ENCODE data around the gene OR13C8. TPM values are rescaled to one million over a fixed set of nuclear protein-coding genes. Genes with fewer than 3 reads are reported as not detected.

Gene OR13C8
- total and polyA plus RNA-seq, 4 donors = not detected

DNA sequence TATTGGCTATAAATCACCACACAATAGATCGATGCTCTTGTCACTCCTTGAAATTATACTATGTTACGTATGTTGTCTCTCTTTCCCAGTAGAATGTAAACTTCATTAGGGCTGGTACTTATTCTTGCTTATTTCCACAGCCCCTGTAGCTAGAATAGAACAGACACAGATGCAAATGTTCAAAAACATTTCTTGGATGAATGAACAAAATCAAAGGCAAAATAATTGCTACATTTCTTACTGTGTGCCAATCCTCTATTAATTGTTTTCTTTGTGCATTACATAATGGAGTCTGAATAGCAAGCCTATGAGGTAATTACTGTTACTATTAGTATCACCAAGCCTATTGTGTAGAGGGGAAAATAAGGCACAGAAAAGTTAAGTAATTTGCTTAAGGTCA lies 37.2 kb downstream of the OR13C8 start:
- TF ChIP-seq, protein P1, sequence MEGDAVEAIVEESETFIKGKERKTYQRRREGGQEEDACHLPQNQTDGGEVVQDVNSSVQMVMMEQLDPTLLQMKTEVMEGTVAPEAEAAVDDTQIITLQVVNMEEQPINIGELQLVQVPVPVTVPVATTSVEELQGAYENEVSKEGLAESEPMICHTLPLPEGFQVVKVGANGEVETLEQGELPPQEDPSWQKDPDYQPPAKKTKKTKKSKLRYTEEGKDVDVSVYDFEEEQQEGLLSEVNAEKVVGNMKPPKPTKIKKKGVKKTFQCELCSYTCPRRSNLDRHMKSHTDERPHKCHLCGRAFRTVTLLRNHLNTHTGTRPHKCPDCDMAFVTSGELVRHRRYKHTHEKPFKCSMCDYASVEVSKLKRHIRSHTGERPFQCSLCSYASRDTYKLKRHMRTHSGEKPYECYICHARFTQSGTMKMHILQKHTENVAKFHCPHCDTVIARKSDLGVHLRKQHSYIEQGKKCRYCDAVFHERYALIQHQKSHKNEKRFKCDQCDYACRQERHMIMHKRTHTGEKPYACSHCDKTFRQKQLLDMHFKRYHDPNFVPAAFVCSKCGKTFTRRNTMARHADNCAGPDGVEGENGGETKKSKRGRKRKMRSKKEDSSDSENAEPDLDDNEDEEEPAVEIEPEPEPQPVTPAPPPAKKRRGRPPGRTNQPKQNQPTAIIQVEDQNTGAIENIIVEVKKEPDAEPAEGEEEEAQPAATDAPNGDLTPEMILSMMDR (IDR thresholded peaks at IDR 0.05; ENCODE audit: low read depth, low read length, missing input control) = no peak
- no peak for TF ChIP-seq YY1 (IDR thresholded peaks at IDR 0.05)
- TF ChIP-seq FOXA2 (IDR thresholded peaks at IDR 0.05) = no peak
- TF ChIP-seq TAF1 (conservative IDR thresholded peaks at IDR 0.05) = no peak
- TF ChIP-seq FOXA1 (IDR thresholded peaks at IDR 0.05) = no peak
- TF ChIP-seq, protein P2, sequence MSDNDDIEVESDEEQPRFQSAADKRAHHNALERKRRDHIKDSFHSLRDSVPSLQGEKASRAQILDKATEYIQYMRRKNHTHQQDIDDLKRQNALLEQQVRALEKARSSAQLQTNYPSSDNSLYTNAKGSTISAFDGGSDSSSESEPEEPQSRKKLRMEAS (IDR thresholded peaks at IDR 0.05) = no peak
- TF ChIP-seq, protein P3, sequence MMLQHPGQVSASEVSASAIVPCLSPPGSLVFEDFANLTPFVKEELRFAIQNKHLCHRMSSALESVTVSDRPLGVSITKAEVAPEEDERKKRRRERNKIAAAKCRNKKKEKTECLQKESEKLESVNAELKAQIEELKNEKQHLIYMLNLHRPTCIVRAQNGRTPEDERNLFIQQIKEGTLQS (IDR thresholded peaks at IDR 0.05) = no peak
- TF ChIP-seq JUND (IDR thresholded peaks at IDR 0.05) = no peak
- TF ChIP-seq GABPA (IDR thresholded peaks at IDR 0.05 in 1 of 2, conservative IDR thresholded peaks at IDR 0.05 in 1 of 2) = no peak
- no peak for DNase-seq (ENCODE audit: low spot score)

DNA sequence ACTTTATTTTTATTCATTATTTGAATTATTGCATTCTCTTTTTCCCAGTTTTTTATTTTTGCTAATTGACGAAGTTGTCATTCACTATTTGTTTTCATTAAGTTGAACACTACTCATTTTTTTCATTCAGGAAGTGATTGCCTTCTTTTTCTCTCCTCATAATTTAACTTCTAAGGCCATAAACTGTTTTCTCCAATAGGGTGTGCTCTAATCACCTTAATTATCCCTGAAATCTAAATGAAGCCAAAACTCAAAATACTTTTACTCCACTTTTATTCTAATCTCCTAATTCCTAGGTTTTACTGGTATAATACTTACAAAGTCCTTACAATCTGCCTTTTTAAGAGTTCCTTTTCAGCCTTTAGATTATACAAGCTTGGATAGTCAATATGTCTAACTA lies 39.4 kb downstream of the OR13C8 start:
- TF ChIP-seq, protein P4, sequence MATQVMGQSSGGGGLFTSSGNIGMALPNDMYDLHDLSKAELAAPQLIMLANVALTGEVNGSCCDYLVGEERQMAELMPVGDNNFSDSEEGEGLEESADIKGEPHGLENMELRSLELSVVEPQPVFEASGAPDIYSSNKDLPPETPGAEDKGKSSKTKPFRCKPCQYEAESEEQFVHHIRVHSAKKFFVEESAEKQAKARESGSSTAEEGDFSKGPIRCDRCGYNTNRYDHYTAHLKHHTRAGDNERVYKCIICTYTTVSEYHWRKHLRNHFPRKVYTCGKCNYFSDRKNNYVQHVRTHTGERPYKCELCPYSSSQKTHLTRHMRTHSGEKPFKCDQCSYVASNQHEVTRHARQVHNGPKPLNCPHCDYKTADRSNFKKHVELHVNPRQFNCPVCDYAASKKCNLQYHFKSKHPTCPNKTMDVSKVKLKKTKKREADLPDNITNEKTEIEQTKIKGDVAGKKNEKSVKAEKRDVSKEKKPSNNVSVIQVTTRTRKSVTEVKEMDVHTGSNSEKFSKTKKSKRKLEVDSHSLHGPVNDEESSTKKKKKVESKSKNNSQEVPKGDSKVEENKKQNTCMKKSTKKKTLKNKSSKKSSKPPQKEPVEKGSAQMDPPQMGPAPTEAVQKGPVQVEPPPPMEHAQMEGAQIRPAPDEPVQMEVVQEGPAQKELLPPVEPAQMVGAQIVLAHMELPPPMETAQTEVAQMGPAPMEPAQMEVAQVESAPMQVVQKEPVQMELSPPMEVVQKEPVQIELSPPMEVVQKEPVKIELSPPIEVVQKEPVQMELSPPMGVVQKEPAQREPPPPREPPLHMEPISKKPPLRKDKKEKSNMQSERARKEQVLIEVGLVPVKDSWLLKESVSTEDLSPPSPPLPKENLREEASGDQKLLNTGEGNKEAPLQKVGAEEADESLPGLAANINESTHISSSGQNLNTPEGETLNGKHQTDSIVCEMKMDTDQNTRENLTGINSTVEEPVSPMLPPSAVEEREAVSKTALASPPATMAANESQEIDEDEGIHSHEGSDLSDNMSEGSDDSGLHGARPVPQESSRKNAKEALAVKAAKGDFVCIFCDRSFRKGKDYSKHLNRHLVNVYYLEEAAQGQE (IDR thresholded peaks at IDR 0.05) = no peak
- TF ChIP-seq RAD21 (IDR thresholded peaks at IDR 0.05) (peak; percentile 45 to 46), FOXA2 (IDR thresholded peaks at IDR 0.05) (no peak), RXRA (IDR thresholded peaks at IDR 0.05) (no peak)
- TF ChIP-seq, protein P1 (IDR thresholded peaks at IDR 0.05; ENCODE audit: low read depth, low read length, missing input control) = peak; percentile 11
- TF ChIP-seq, protein P5, sequence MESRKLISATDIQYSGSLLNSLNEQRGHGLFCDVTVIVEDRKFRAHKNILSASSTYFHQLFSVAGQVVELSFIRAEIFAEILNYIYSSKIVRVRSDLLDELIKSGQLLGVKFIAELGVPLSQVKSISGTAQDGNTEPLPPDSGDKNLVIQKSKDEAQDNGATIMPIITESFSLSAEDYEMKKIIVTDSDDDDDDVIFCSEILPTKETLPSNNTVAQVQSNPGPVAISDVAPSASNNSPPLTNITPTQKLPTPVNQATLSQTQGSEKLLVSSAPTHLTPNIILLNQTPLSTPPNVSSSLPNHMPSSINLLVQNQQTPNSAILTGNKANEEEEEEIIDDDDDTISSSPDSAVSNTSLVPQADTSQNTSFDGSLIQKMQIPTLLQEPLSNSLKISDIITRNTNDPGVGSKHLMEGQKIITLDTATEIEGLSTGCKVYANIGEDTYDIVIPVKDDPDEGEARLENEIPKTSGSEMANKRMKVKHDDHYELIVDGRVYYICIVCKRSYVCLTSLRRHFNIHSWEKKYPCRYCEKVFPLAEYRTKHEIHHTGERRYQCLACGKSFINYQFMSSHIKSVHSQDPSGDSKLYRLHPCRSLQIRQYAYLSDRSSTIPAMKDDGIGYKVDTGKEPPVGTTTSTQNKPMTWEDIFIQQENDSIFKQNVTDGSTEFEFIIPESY (IDR thresholded peaks at IDR 0.05) = no peak
- Histone ChIP-seq H3K27ac (ENCODE audit: low read depth in 1 of 2, low read length in 2 of 2) (no peak overlapping the region), H3K27me3 (ENCODE audit: control insufficient read depth in 4 of 4, insufficient read depth in 4 of 4, low read length in 3 of 4) (no peaks in the 10 kb centered on the region), H3K9me3 (ENCODE audit: control insufficient read depth in 4 of 4, low read length in 3 of 4) (no peaks in the 10 kb centered on the region), H3K4me3 (ENCODE audit: low read depth in 1 of 3, low read length in 3 of 3) (no peak overlapping the region), H3K9ac (ENCODE audit: low read depth in 1 of 2, low read length in 2 of 2) (no peak overlapping the region), H3K4me1 (ENCODE audit: control insufficient read depth in 4 of 4, insufficient read depth in 4 of 4, low read length in 3 of 4) (no peaks in the 10 kb centered on the region), H3K36me3 (ENCODE audit: control insufficient read depth in 4 of 4, insufficient read depth in 3 of 4, low read depth in 1 of 4, low read length in 3 of 4) (no peaks in the 10 kb centered on the region)
- WGBS = 40% methylated on average over 1 of the region's 1 CpG
- no peak for DNase-seq (ENCODE audit: low spot score)

More for the DNA sequence above, 37.2 kb downstream of the OR13C8 start:
- Histone ChIP-seq H3K4me1 (ENCODE audit: control insufficient read depth in 4 of 4, insufficient read depth in 4 of 4, low read length in 3 of 4) (no peaks in the 10 kb centered on the region), H3K9ac (ENCODE audit: low read depth in 1 of 2, low read length in 2 of 2) (no peak overlapping the region), H3K36me3 (ENCODE audit: control insufficient read depth in 4 of 4, insufficient read depth in 3 of 4, low read depth in 1 of 4, low read length in 3 of 4) (no peaks in the 10 kb centered on the region), H3K9me3 (ENCODE audit: control insufficient read depth in 4 of 4, low read length in 3 of 4) (no peaks in the 10 kb centered on the region), H3K27ac (ENCODE audit: low read depth in 1 of 2, low read length in 2 of 2) (no peak overlapping the region), H3K27me3 (ENCODE audit: control insufficient read depth in 4 of 4, insufficient read depth in 4 of 4, low read length in 3 of 4) (no peaks in the 10 kb centered on the region), H3K4me3 (ENCODE audit: low read depth in 1 of 3, low read length in 3 of 3) (no peak overlapping the region)
- WGBS = 87% methylated on average over 2 of the region's 2 CpGs
